Activated B cell treated with CpG ODN at 0.5 μM for 24 hours (primary cell): ENCODE data around the gene LYPD8. TPM values are rescaled to one million over a fixed set of nuclear protein-coding genes. Genes with fewer than 3 reads are reported as not detected.

Source experiments
- ATAC-seq: fragments of 200-7000 bp; cut with Tn5 transposase; one replicate; pipeline ENCODE4 v1.10.0; 2021; ENCODE audit warnings: low read depth, mild to moderate bottlenecking, moderate library complexity
- CTCF ChIA-PET: fragments of 350-600 bp; sonication (Branson Sonifier 250); formaldehyde crosslinking; loops from one replicate; lab custom pipeline; 2021; ENCODE audit warnings: antibody characterized with exemption; lab: Charles Lee
- POLR2A ChIA-PET: fragments of 350-600 bp; sonication (Branson Sonifier 250); formaldehyde crosslinking; loops from one replicate; lab custom pipeline; 2021; ENCODE audit warnings: antibody characterized with exemption; lab: Charles Lee
- DNase-seq: peaks from one replicate; pipeline ENCODE4 v3.0.0; 2022
- H3K27ac Mint-ChIP-seq: one replicate; pipeline ENCODE4 v1.8.0; 2020; ENCODE audit warnings: mixed read lengths
- H3K27me3 Mint-ChIP-seq: one replicate; pipeline ENCODE4 v1.8.0; 2021; ENCODE audit warnings: mixed read lengths
- H3K36me3 Mint-ChIP-seq: one replicate; pipeline ENCODE4 v1.8.0; 2021; ENCODE audit warnings: low read depth, mixed read lengths
- H3K4me1 Mint-ChIP-seq: one replicate; pipeline ENCODE4 v1.8.0; 2021; ENCODE audit warnings: mixed read lengths
- H3K4me3 Mint-ChIP-seq: one replicate; pipeline ENCODE4 v1.8.0; 2020; ENCODE audit warnings: mild to moderate bottlenecking, mixed read lengths
- H3K9me3 Mint-ChIP-seq: one replicate; pipeline ENCODE4 v1.8.0; 2020; ENCODE audit warnings: mixed read lengths
- CTCF ChIP-seq: fragments of 200-600 bp; IDR thresholded peaks from one replicate; pipeline ENCODE4 v1.8.0; 2022; ENCODE audit warnings: antibody characterized with exemption, mild to moderate bottlenecking
- intact Hi-C: fragments of 100-400 bp; cut with micrococcal nuclease; formaldehyde crosslinking; loops from one replicate; pipeline ENCODE4 v1.15.1; 2024
- total RNA-seq: library from RNA; stranded (reverse); gene quantifications from 2 replicates; pipeline ENCODE4 v1.2.3, GENCODE V29; 2022

The LYPD8 gene
- total RNA-seq, 1 donor from 2014 or later: not detected

- Mint-ChIP-seq H3K27me3 (peaks cover 3% of the 10 kb centered on the region), H3K4me1 (no peaks in the 10 kb centered on the region), H3K36me3 (no peaks in the 10 kb centered on the region), H3K27ac (no peak overlapping the region), H3K4me3 (no peak overlapping the region), H3K9me3 (peaks cover 5% of the 10 kb centered on the region)
- ATAC-seq: no peak
- no peak for TF ChIP-seq CTCF
- DNase-seq: no peak
- CTCF ChIA-PET: no interaction called here
- POLR2A ChIA-PET: no interaction called here
- intact Hi-C loops: no loop called here
Measured at GRCh38 chr1:248710305-248710900, 45.2 kb downstream of the LYPD8 start.

- Mint-ChIP-seq H3K9me3 (no peaks in the 10 kb centered on the region), H3K36me3 (no peaks in the 10 kb centered on the region), H3K27me3 (no peaks in the 10 kb centered on the region), H3K4me3 (no peak overlapping the region), H3K27ac (no peak overlapping the region), H3K4me1 (peaks cover 4% of the 10 kb centered on the region)
- ATAC-seq (no peak), DNase-seq (no peak)
- TF ChIP-seq CTCF: no peak
- ChIA-PET CTCF (interaction anchor here (0.8 to 3.4 kb wide), 2 partner anchors 44 to 101 kb away, joined by 3 to 45 read pairs; no protein-coding TSS in a partner anchor), POLR2A (interaction anchor here (0.9 to 1.2 kb wide), 2 partner anchors 77 to 100 kb away, joined by 4 read pairs; no protein-coding TSS in a partner anchor)
- intact Hi-C loops: loop anchor here (5.0 kb wide), 1 partner anchor 462 kb away; no protein-coding TSS in a partner anchor
Measured at GRCh38 chr1:248704606-248705005, 51.0 kb downstream of the LYPD8 start.

- peaks cover 4% of the 10 kb centered on the region for H3K4me1 Mint-ChIP-seq
- H3K4me3 Mint-ChIP-seq: no peak overlapping the region
- ChIA-PET POLR2A (interaction anchor here (0.9 kb wide), 1 partner anchor 123 kb away, joined by 3 read pairs; no protein-coding TSS in a partner anchor), CTCF (interaction anchor here (0.8 to 3.4 kb wide), 5 partner anchors 80 to 105 kb away, joined by 3 to 45 read pairs (median 3); no protein-coding TSS in a partner anchor)
- no peaks in the 10 kb centered on the region for H3K9me3 Mint-ChIP-seq
- no peaks in the 10 kb centered on the region for H3K27me3 Mint-ChIP-seq
- no peak overlapping the region for H3K27ac Mint-ChIP-seq
- no peak for TF ChIP-seq CTCF
- ATAC-seq: no peak
- intact Hi-C loops: loop anchor here (1.0 to 5.0 kb wide), 2 partner anchors 104 to 461 kb away; no protein-coding TSS in a partner anchor
- no peak for DNase-seq
- H3K36me3 Mint-ChIP-seq: no peaks in the 10 kb centered on the region
Measured at GRCh38 chr1:248703674-248704073, 51.9 kb downstream of the LYPD8 start.

- ATAC-seq (no peak), DNase-seq (no peak)
- Mint-ChIP-seq H3K4me1 (peaks cover 4% of the 10 kb centered on the region), H3K9me3 (no peaks in the 10 kb centered on the region), H3K4me3 (no peak within 1 kb of the TSS), H3K36me3 (no peaks in the 10 kb centered on the region), H3K27me3 (no peaks in the 10 kb centered on the region), H3K27ac (no peak within 1 kb of the TSS)
- ChIA-PET POLR2A (no interaction called here), CTCF (interaction anchor here (1.2 kb wide), 1 partner anchor 105 kb away, joined by 3 read pairs; no protein-coding TSS in a partner anchor)
- no peak for TF ChIP-seq CTCF
- intact Hi-C loops: loop anchor here (1.0 to 5.0 kb wide), 2 partner anchors 105 to 460 kb away; no protein-coding TSS in a partner anchor
Measured at GRCh38 chr1:248702714-248703113, 52.8 kb downstream of the LYPD8 start, which contains the start of gene OR14I1. Gene OR14I1 (minus strand): TSS chr1:248702766.

- DNase-seq (no peak), ATAC-seq (no peak)
- Mint-ChIP-seq H3K36me3 (no peaks in the 10 kb centered on the region), H3K4me1 (peaks cover 16% of the 10 kb centered on the region), H3K9me3 (no peaks in the 10 kb centered on the region), H3K27me3 (no peaks in the 10 kb centered on the region), H3K27ac (no peak overlapping the region), H3K4me3 (no peak overlapping the region)
- POLR2A ChIA-PET: no interaction called here
- CTCF ChIA-PET: interaction anchor here (2.2 to 5.5 kb wide), 2 partner anchors 76 to 107 kb away, joined by 6 to 41 read pairs; no protein-coding TSS in a partner anchor
- intact Hi-C loops: no loop called here
- no peak for TF ChIP-seq CTCF
Measured at GRCh38 chr1:248699099-248699498, 56.5 kb downstream of the LYPD8 start.
